ENCODE data around the gene DAB2IP. TPM values are rescaled to one million over a fixed set of nuclear protein-coding genes. Genes with fewer than 3 reads are reported as not detected.
"Not testable (repeated sequence)": the region's sequence is repeated elsewhere in the genome, so short reads cannot be mapped to it uniquely, and the experiment has no call there.

The DAB2IP gene
- polyA plus RNA-seq, 4 donors: 37.4 to 50.8 (median 44.4) TPM

- DNase-seq (ENCODE audit: low read depth in 4 of 4, low spot score in 3 of 4): no peak
Observed at GRCh38 chr9:121642758-121643157, 8.7 kb upstream of the DAB2IP start.

GRCh38 chr9:121643473-121643872 is 8.0 kb upstream of the DAB2IP start:
- DNase-seq (ENCODE audit: low read depth in 4 of 4, low spot score in 3 of 4): no peak

- DNase-seq (ENCODE audit: low read depth in 4 of 4, low spot score in 3 of 4): not testable (repeated sequence)
Observed at GRCh38 chr9:121644040-121644439, 7.4 kb upstream of the DAB2IP start.

GRCh38 chr9:121645003-121645402 is 6.4 kb upstream of the DAB2IP start:
- no peak for DNase-seq (ENCODE audit: low read depth in 4 of 4, low spot score in 3 of 4)

GRCh38 chr9:121645853-121646807 is 5.3 kb upstream of the DAB2IP start:
- DNase-seq (ENCODE audit: low read depth in 4 of 4, low spot score in 3 of 4): no peak

- DNase-seq (ENCODE audit: low read depth in 4 of 4, low spot score in 3 of 4): no peak
Observed at GRCh38 chr9:121646992-121647391, 4.4 kb upstream of the DAB2IP start.

GRCh38 chr9:121648172-121648571 is 3.3 kb upstream of the DAB2IP start:
- no peak for DNase-seq (ENCODE audit: low read depth in 4 of 4, low spot score in 3 of 4)

- DNase-seq (ENCODE audit: low read depth in 4 of 4, low spot score in 3 of 4): no peak
Observed at GRCh38 chr9:121648799-121649198, 2.6 kb upstream of the DAB2IP start.

- DNase-seq (ENCODE audit: low read depth in 4 of 4, low spot score in 3 of 4): no peak
Observed at GRCh38 chr9:121649476-121650216, 1.8 kb upstream of the DAB2IP start.

- peak; percentile 79 to 91 (median 90) for DNase-seq (ENCODE audit: low read depth in 4 of 4, low spot score in 3 of 4)
Observed at GRCh38 chr9:121650217-121651007, 1.0 kb upstream of the DAB2IP start.

- DNase-seq (ENCODE audit: low read depth in 4 of 4, low spot score in 3 of 4): no peak
Observed at GRCh38 chr9:121651008-121651294, 483 bp upstream of the DAB2IP start.

- DNase-seq (ENCODE audit: low read depth in 4 of 4, low spot score in 3 of 4): no peak
Observed at GRCh38 chr9:121652021-121652837, 795 bp downstream of the DAB2IP start.

- no peak for DNase-seq (ENCODE audit: low read depth in 4 of 4, low spot score in 3 of 4)
Observed at GRCh38 chr9:121652838-121653231, 1.4 kb downstream of the DAB2IP start.

GRCh38 chr9:121654499-121655140 is 3.2 kb downstream of the DAB2IP start:
- no peak for DNase-seq (ENCODE audit: low read depth in 4 of 4, low spot score in 3 of 4)

- DNase-seq (ENCODE audit: low read depth in 4 of 4, low spot score in 3 of 4): no peak
Observed at GRCh38 chr9:121655231-121655755, 3.9 kb downstream of the DAB2IP start.

GRCh38 chr9:121656941-121657470 is 5.6 kb downstream of the DAB2IP start:
- DNase-seq (ENCODE audit: low read depth in 4 of 4, low spot score in 3 of 4): no peak

- DNase-seq (ENCODE audit: low read depth in 4 of 4, low spot score in 3 of 4): no peak
Observed at GRCh38 chr9:121658166-121658565, 6.7 kb downstream of the DAB2IP start.

- no peak for DNase-seq (ENCODE audit: low read depth in 4 of 4, low spot score in 3 of 4)
Observed at GRCh38 chr9:121658591-121658990, 7.2 kb downstream of the DAB2IP start.

- DNase-seq (ENCODE audit: low read depth in 4 of 4, low spot score in 3 of 4): no peak
Observed at GRCh38 chr9:121660367-121660766, 8.9 kb downstream of the DAB2IP start.

Measured in right renal pelvis (tissue), 4 donors.